HEK293 (cell line): ENCODE measurements around the gene DIP2C.

ENCODE experiments used
- FEZF1 ChIP-seq: fragments of 450-650 bp; formaldehyde crosslinking; IDR thresholded peaks from 2 replicates; pipeline ENCODE4 v1.5.1; 2016; ENCODE audit warnings: missing biosample characterization, missing genetic modification characterization
- GLI2 ChIP-seq: fragments of 450-650 bp; formaldehyde crosslinking; IDR thresholded peaks from 2 replicates; pipeline ENCODE4; 2017; ENCODE audit warnings: missing biosample characterization, missing genetic modification characterization, low read depth, borderline replicate concordance
- KLF8 ChIP-seq: fragments of 450-650 bp; formaldehyde crosslinking; IDR thresholded peaks from 2 replicates; pipeline ENCODE4 v1.5.1; 2016; ENCODE audit warnings: missing biosample characterization, missing genetic modification characterization
- SP7 ChIP-seq: fragments of 450-650 bp; formaldehyde crosslinking; IDR thresholded peaks from 2 replicates; pipeline ENCODE4 v1.5.1; 2016; ENCODE audit warnings: missing biosample characterization, missing genetic modification characterization
- ZBTB1 ChIP-seq: fragments of 450-650 bp; formaldehyde crosslinking; IDR thresholded peaks from 2 replicates; pipeline ENCODE4 v1.5.1; 2016; ENCODE audit warnings: missing biosample characterization, missing genetic modification characterization
- ZBTB21 ChIP-seq: fragments of 450-650 bp; formaldehyde crosslinking; IDR thresholded peaks from 2 replicates; pipeline ENCODE4 v1.5.1; 2017; ENCODE audit warnings: missing biosample characterization, missing genetic modification characterization
- ZBTB8A ChIP-seq: fragments of 450-650 bp; formaldehyde crosslinking; IDR thresholded peaks from 2 replicates; pipeline ENCODE4 v1.5.1; 2016; ENCODE audit warnings: missing biosample characterization, missing genetic modification characterization
- ZFHX2 ChIP-seq: fragments of 450-650 bp; formaldehyde crosslinking; conservative IDR thresholded peaks from 2 replicates; pipeline ENCODE4 v1.5.1; 2016; ENCODE audit warnings: missing biosample characterization, missing genetic modification characterization
- ZNF10 ChIP-seq: fragments of 450-650 bp; formaldehyde crosslinking; IDR thresholded peaks from 2 replicates; pipeline ENCODE4 v1.5.1; 2017; ENCODE audit warnings: missing biosample characterization, missing genetic modification characterization
- ZNF140 ChIP-seq: fragments of 450-650 bp; formaldehyde crosslinking; IDR thresholded peaks from 2 replicates; pipeline ENCODE4 v1.5.1; 2016; ENCODE audit warnings: missing biosample characterization, missing genetic modification characterization
- ZNF146 ChIP-seq: fragments of 450-650 bp; formaldehyde crosslinking; IDR thresholded peaks from 2 replicates; pipeline ENCODE4 v1.5.1; 2016; ENCODE audit warnings: missing biosample characterization, missing genetic modification characterization
- ZNF223 ChIP-seq: fragments of 450-650 bp; formaldehyde crosslinking; IDR thresholded peaks from 2 replicates; pipeline ENCODE4 v1.5.1; 2016; ENCODE audit warnings: missing biosample characterization, missing genetic modification characterization
- ZNF23 ChIP-seq: fragments of 450-650 bp; formaldehyde crosslinking; IDR thresholded peaks from 2 replicates; pipeline ENCODE4 v1.5.1; 2016; ENCODE audit warnings: missing biosample characterization, missing genetic modification characterization, borderline replicate concordance
- ZNF248 ChIP-seq: fragments of 450-650 bp; formaldehyde crosslinking; IDR thresholded peaks from 2 replicates; pipeline ENCODE4 v1.5.1; 2017; ENCODE audit warnings: missing biosample characterization, missing genetic modification characterization
- ZNF302 ChIP-seq: fragments of 450-650 bp; formaldehyde crosslinking; IDR thresholded peaks from 2 replicates; pipeline ENCODE4 v1.5.1; 2016; ENCODE audit warnings: missing biosample characterization, missing genetic modification characterization, low read depth
- ZNF324 ChIP-seq: fragments of 450-650 bp; formaldehyde crosslinking; IDR thresholded peaks from 2 replicates; pipeline ENCODE4 v1.5.1; 2016; ENCODE audit warnings: missing biosample characterization, missing genetic modification characterization
- ZNF473 ChIP-seq: fragments of 450-650 bp; formaldehyde crosslinking; IDR thresholded peaks from 2 replicates; pipeline ENCODE4 v1.5.1; 2017; ENCODE audit warnings: missing biosample characterization, missing genetic modification characterization
- ZNF501 ChIP-seq: fragments of 450-650 bp; formaldehyde crosslinking; IDR thresholded peaks from 2 replicates; pipeline ENCODE4 v1.5.1; 2016; ENCODE audit warnings: missing biosample characterization, missing genetic modification characterization
- ZNF530 ChIP-seq: fragments of 450-650 bp; formaldehyde crosslinking; IDR thresholded peaks from 2 replicates; pipeline ENCODE4 v1.5.1; 2016; ENCODE audit warnings: low read depth, missing biosample characterization, missing genetic modification characterization
- ZNF596 ChIP-seq: fragments of 450-650 bp; IDR thresholded peaks from 2 replicates; pipeline ENCODE4 v1.5.0; 2018; ENCODE audit warnings: missing biosample characterization, mild to moderate bottlenecking, missing genetic modification characterization, moderate library complexity
- ZNF610 ChIP-seq: fragments of 450-650 bp; formaldehyde crosslinking; IDR thresholded peaks from 2 replicates; pipeline ENCODE4 v1.5.1; 2016; ENCODE audit warnings: missing biosample characterization, missing genetic modification characterization, borderline replicate concordance
- ZNF623 ChIP-seq: fragments of 450-650 bp; formaldehyde crosslinking; IDR thresholded peaks from 2 replicates; pipeline ENCODE4 v1.5.1; 2016; ENCODE audit warnings: missing biosample characterization, missing genetic modification characterization
- ZNF660 ChIP-seq: fragments of 450-650 bp; IDR thresholded peaks from 2 replicates; pipeline ENCODE4 v1.5.1; 2018; ENCODE audit warnings: missing biosample characterization, mild to moderate bottlenecking, missing genetic modification characterization
- ZNF830 ChIP-seq: fragments of 450-650 bp; IDR thresholded peaks from 2 replicates; pipeline ENCODE4 v1.5.0; 2018; ENCODE audit warnings: missing biosample characterization, missing genetic modification characterization, low read depth, mild to moderate bottlenecking, moderate library complexity
- TF ChIP-seq, protein P1 (sequence below): fragments of 450-650 bp; formaldehyde crosslinking; IDR thresholded peaks from 2 replicates; pipeline ENCODE4 v1.5.1; 2017; ENCODE audit warnings: missing biosample characterization, missing genetic modification characterization
- TF ChIP-seq, protein P2 (sequence below): fragments of 450-650 bp; formaldehyde crosslinking; IDR thresholded peaks from 2 replicates; pipeline ENCODE4 v1.5.1; 2017; ENCODE audit warnings: missing biosample characterization, mild to moderate bottlenecking, missing genetic modification characterization, moderate library complexity
- TF ChIP-seq, protein P3 (sequence below): fragments of 450-650 bp; formaldehyde crosslinking; IDR thresholded peaks from 2 replicates; pipeline ENCODE4 v1.5.1; 2016; ENCODE audit warnings: missing biosample characterization, missing genetic modification characterization
- TF ChIP-seq, protein P4 (sequence below): fragments of 450-650 bp; formaldehyde crosslinking; IDR thresholded peaks from 2 replicates; pipeline ENCODE4 v1.5.1; 2016; ENCODE audit warnings: missing biosample characterization, missing genetic modification characterization
- TF ChIP-seq, protein P5 (sequence below): fragments of 450-650 bp; formaldehyde crosslinking; IDR thresholded peaks from 2 replicates; pipeline ENCODE4 v1.5.1; 2017; ENCODE audit warnings: missing biosample characterization, missing genetic modification characterization
- TF ChIP-seq, protein P6 (sequence below): fragments of 450-650 bp; formaldehyde crosslinking; IDR thresholded peaks from 2 replicates; pipeline ENCODE4 v1.5.1; 2016; ENCODE audit warnings: missing biosample characterization, missing genetic modification characterization, low read depth

DIP2C gene

DNA sequence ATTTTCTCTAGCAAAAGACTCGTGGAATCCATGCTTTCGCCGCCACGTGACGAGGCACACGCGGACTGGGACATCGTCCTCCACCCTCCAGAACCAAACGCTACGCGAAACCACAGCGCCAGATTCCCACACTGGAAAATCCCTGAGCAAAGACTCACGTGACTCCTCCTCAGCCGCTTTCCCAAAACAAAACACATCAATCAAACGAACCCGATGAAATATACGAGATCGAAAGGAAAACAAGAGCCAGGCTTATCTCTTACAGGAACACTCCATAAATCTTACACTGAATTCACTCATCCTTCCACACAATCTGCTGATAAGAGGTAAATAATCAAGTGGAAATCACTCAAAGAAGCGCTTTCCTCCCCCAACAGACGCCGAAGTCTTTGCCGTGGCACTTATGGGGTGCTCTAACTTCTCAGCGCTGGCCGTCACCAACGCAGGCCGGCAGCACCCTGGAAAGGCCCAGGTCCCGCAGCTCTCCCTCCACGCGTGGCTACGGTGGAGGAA, 23.8 kb downstream of the DIP2C start (continued):
- no peak for TF ChIP-seq ZNF473 (tag by site-specific recombination)
- TF ChIP-seq, protein P1, sequence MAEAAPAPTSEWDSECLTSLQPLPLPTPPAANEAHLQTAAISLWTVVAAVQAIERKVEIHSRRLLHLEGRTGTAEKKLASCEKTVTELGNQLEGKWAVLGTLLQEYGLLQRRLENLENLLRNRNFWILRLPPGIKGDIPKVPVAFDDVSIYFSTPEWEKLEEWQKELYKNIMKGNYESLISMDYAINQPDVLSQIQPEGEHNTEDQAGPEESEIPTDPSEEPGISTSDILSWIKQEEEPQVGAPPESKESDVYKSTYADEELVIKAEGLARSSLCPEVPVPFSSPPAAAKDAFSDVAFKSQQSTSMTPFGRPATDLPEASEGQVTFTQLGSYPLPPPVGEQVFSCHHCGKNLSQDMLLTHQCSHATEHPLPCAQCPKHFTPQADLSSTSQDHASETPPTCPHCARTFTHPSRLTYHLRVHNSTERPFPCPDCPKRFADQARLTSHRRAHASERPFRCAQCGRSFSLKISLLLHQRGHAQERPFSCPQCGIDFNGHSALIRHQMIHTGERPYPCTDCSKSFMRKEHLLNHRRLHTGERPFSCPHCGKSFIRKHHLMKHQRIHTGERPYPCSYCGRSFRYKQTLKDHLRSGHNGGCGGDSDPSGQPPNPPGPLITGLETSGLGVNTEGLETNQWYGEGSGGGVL (tag by site-specific recombination): peak; percentile 77; the same call in 1 of the 2 replicates
- TF ChIP-seq FEZF1 (tag by site-specific recombination): peak; percentile 97
- no peak for TF ChIP-seq ZNF623 (tag by site-specific recombination)
- TF ChIP-seq ZNF324 (tag by site-specific recombination): peak; percentile 98
- no peak; the same call in 1 of the 2 replicates for TF ChIP-seq ZNF596 (tag by site-specific recombination)
- no peak for TF ChIP-seq ZBTB21 (tag by site-specific recombination)
- TF ChIP-seq ZNF660 (tag by site-specific recombination): no peak
- peak; percentile 68 for TF ChIP-seq KLF8 (tag by site-specific recombination)
- TF ChIP-seq GLI2 (tag by site-specific recombination): no peak; the same call in 1 of the 2 replicates
- peak; percentile 88 for TF ChIP-seq ZNF501 (tag by site-specific recombination)
- TF ChIP-seq, protein P2, sequence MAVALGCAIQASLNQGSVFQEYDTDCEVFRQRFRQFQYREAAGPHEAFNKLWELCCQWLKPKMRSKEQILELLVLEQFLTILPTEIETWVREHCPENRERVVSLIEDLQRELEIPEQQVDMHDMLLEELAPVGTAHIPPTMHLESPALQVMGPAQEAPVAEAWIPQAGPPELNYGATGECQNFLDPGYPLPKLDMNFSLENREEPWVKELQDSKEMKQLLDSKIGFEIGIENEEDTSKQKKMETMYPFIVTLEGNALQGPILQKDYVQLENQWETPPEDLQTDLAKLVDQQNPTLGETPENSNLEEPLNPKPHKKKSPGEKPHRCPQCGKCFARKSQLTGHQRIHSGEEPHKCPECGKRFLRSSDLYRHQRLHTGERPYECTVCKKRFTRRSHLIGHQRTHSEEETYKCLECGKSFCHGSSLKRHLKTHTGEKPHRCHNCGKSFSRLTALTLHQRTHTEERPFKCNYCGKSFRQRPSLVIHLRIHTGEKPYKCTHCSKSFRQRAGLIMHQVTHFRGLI (tag by site-specific recombination): peak; percentile 51; the same call in 1 of the 2 replicates
- TF ChIP-seq ZNF830: no peak
- peak; percentile 99 for TF ChIP-seq SP7 (tag by site-specific recombination)
- peak; percentile 60 for TF ChIP-seq ZFHX2
- TF ChIP-seq, protein P3, sequence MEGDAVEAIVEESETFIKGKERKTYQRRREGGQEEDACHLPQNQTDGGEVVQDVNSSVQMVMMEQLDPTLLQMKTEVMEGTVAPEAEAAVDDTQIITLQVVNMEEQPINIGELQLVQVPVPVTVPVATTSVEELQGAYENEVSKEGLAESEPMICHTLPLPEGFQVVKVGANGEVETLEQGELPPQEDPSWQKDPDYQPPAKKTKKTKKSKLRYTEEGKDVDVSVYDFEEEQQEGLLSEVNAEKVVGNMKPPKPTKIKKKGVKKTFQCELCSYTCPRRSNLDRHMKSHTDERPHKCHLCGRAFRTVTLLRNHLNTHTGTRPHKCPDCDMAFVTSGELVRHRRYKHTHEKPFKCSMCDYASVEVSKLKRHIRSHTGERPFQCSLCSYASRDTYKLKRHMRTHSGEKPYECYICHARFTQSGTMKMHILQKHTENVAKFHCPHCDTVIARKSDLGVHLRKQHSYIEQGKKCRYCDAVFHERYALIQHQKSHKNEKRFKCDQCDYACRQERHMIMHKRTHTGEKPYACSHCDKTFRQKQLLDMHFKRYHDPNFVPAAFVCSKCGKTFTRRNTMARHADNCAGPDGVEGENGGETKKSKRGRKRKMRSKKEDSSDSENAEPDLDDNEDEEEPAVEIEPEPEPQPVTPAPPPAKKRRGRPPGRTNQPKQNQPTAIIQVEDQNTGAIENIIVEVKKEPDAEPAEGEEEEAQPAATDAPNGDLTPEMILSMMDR (tag by site-specific recombination): no peak
- TF ChIP-seq ZNF248 (tag by site-specific recombination): no peak
- TF ChIP-seq ZBTB1 (tag by site-specific recombination): peak; percentile 76; the same call in 1 of the 2 replicates
- TF ChIP-seq, protein P4, sequence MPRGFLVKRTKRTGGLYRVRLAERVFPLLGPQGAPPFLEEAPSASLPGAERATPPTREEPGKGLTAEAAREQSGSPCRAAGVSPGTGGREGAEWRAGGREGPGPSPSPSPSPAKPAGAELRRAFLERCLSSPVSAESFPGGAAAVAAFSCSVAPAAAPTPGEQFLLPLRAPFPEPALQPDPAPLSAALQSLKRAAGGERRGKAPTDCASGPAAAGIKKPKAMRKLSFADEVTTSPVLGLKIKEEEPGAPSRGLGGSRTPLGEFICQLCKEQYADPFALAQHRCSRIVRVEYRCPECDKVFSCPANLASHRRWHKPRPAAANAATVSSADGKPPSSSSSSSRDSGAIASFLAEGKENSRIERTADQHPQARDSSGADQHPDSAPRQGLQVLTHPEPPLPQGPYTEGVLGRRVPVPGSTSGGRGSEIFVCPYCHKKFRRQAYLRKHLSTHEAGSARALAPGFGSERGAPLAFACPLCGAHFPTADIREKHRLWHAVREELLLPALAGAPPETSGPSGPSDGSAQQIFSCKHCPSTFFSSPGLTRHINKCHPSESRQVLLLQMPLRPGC (tag by site-specific recombination): peak; percentile 100
- no peak for TF ChIP-seq ZNF530
- TF ChIP-seq, protein P5, sequence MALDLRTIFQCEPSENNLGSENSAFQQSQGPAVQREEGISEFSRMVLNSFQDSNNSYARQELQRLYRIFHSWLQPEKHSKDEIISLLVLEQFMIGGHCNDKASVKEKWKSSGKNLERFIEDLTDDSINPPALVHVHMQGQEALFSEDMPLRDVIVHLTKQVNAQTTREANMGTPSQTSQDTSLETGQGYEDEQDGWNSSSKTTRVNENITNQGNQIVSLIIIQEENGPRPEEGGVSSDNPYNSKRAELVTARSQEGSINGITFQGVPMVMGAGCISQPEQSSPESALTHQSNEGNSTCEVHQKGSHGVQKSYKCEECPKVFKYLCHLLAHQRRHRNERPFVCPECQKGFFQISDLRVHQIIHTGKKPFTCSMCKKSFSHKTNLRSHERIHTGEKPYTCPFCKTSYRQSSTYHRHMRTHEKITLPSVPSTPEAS (tag by site-specific recombination): peak; percentile 70
- TF ChIP-seq ZNF146 (tag by site-specific recombination): peak; percentile 59; the same call in 1 of the 2 replicates
- no peak for TF ChIP-seq ZNF140
- peak; percentile 61; the same call in 1 of the 2 replicates for TF ChIP-seq ZNF223 (tag by site-specific recombination)
- TF ChIP-seq ZNF302: 0 out of 2 replicates have a peak, but pooled peaks have one; percentile 75
- TF ChIP-seq, protein P6, sequence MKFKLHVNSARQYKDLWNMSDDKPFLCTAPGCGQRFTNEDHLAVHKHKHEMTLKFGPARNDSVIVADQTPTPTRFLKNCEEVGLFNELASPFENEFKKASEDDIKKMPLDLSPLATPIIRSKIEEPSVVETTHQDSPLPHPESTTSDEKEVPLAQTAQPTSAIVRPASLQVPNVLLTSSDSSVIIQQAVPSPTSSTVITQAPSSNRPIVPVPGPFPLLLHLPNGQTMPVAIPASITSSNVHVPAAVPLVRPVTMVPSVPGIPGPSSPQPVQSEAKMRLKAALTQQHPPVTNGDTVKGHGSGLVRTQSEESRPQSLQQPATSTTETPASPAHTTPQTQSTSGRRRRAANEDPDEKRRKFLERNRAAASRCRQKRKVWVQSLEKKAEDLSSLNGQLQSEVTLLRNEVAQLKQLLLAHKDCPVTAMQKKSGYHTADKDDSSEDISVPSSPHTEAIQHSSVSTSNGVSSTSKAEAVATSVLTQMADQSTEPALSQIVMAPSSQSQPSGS (tag by site-specific recombination): peak; percentile 36
- TF ChIP-seq ZBTB8A (tag by site-specific recombination): peak; percentile 76
- no peak; the same call in 1 of the 2 replicates for TF ChIP-seq ZNF10 (tag by site-specific recombination)
- no peak for TF ChIP-seq ZNF23 (tag by site-specific recombination)
- TF ChIP-seq ZNF610 (tag by site-specific recombination): peak; percentile 49; the same call in 1 of the 2 replicates
- TF ChIP-seq, all 188 proteins: peak for 74
